Measurements from ENCODE around the gene ZNF630. TPM values are rescaled to one million over a fixed set of nuclear protein-coding genes. Genes with fewer than 3 reads are reported as not detected.
"Not testable (repeated sequence)": the region's sequence is repeated elsewhere in the genome, so short reads cannot be mapped to it uniquely, and the experiment has no call there.

ZNF630 gene
- total RNA-seq = 1.5 and 2.2 TPM in 2 replicates
- polyA plus RNA-seq (2012) = 1.6 TPM

DNA sequence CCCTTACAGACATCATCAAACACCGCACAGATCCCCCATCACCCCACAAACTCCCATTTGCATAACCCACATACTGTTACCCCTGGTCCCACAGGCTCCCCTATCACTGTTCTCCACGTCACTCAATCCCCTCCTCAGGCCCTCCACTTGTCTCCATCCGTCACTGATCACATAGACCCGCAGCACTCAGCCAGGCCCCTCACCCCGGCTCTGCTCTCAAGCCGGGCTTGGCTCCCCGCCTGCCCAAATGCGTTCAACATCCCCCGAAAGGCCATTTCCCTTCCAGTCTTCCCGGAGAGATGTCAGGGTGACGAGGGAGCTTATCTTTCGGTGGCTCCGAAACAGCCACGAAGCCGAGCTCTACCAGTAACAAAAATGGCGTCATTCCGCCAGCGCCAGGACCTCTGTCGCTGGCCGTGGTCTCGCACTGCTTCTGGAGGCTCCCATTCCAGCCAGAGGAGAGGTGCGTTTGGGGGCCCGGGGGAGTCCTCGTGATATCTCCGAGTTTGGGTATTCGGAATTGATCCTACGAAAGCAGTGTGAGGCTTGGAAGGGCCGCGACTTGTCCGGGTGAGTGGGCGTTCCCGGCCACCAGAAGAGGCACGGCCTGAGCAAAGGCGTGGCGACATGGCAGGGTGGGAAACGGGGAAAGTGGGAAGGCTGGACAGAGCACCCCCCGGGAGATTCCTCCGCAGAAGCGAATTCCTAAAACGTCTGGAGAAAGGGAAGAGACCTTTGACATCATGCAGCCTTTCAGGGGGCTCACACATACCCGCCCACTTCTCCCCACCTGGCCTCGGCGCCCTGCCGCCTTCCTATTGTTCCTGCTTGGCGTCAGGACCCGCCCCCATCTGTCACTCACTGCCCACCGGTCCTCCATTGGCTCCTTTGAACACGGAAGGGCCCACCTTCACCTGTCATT, at the start of gene ZNF630:
Gene ZNF630 (minus strand): TSS at position 577 of the 922 bp plus-strand sequence. CDS start 4,754 bp downstream, outside the sequence.
- peak; percentile 59 for DNase-seq (ENCODE audit: low read depth)

DNA sequence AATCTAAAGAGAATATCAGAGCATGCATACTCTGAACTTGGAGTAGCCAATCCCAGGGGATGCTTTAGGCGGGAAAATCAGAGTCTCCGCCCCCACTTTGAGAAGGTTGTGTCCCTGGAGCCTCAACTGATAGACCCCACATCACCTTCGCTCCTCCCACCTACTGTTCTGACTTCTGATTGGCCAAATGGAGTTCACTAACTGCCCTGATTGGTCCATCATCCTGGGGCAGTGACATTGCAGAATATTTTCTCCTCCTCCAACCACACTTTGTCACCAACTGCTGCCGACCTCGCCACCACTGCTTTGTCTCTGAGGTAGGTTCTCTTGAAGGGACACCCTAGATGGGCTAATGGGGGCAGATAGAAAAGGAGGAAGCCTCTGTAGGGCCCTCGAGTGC, 36.3 kb upstream of the ZNF630 start:
- DNase-seq (ENCODE audit: low read depth) = no peak

DNA sequence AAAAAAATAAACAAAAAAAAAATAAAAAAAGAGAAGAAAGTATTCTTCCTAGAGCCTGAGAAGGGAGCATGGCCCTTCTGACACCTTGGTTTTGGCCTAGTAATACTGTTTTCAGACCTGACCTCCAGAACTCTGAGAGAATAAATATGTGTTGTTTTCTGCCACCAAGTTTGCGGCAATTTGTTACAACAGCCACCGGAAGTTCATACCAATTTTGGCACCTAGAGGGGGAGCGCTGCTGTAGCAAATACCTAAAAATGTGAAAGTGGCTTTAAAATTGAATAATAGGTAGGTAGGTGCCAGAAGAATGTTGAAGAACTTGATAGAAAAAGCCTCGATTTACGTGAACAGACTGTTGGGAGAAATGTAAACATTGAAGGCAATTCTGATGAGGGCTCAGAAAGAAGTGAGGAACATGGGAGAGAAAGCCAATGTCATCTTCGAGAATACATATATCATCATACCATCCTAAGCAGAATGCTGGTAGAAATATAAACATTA, 31.5 kb upstream of the ZNF630 start:
- no peak for DNase-seq (ENCODE audit: low read depth)

DNA sequence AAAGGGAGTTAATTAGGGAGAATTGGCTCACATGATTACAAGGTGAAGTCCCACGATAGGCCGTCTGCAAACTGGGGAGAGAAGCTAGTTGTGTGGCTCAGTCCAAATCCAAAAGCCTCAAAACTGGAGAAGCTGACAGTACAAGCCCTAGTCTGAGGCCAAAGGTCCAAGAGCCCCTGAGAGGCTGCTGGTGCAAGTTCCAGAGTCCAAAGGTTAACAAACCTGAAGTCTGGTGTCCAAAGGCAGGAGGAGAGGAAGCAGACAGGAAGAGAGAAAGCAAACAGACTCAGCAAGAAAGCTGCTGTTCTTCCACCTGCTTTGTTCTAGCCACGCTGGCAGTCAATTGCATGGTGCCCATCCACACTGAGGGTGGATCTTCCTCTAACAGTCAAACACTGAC, 30.0 kb upstream of the ZNF630 start:
- no peak for DNase-seq (ENCODE audit: low read depth)

DNA sequence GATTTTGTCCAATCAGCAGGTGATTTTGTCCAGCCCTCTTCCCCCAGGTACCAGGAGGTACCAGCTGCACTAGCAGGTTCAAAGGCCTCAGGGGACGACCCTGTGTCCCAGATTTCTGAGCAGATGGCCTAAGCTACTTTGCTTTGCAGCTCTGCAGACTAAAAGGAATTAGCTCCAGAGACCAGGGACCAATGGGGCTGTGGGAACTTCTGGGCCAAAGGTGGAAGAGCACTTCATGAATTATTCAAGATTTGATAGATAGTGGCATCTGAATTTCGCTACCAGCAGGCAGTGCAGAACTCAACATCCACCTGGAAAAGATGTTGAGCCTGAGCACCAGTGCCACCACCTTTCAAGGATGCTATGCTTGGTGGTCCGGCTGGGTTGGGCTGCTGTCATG, 21.1 kb upstream of the ZNF630 start:
- not testable (repeated sequence) for DNase-seq (ENCODE audit: low read depth)

DNA sequence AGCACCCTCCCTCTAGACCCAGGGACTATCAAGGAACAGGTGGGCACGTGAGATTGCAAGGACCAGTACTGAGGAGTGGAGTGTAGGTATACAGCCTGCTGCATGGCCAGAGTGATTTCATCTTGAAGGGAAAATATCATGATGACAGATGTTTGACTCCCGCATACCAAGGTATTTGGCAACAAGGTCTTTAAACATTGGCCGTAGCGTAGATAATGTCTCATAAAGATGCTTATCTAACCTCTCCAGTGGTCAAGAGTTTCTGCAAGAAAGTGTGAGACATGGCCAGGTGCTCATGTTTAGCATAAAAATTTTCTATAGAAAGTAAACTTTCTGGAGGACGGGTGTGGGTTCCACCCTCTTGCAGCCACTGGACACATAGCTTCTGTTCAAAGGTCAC, 18.7 kb upstream of the ZNF630 start:
- DNase-seq (ENCODE audit: low read depth) = no peak

DNA sequence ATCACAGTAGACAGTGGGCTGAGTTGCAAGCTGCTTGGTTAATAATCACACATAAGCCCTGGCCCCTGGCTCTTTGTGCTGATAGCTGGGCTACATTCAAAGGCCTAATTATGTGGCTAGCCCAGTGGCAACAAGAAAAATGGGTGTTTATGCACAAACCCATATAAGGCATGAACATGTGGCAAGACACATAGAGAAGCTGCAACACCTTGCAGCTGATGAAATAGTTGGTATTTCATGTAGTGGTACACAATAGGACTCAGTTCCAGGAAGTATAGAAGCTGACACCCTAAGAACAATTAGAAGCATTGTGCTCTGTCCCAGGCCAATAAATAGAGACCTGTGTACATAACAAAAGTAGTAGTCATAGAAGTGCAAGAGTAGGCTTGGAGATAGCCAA, 14.6 kb upstream of the ZNF630 start:
- no peak for DNase-seq (ENCODE audit: low read depth)

DNA sequence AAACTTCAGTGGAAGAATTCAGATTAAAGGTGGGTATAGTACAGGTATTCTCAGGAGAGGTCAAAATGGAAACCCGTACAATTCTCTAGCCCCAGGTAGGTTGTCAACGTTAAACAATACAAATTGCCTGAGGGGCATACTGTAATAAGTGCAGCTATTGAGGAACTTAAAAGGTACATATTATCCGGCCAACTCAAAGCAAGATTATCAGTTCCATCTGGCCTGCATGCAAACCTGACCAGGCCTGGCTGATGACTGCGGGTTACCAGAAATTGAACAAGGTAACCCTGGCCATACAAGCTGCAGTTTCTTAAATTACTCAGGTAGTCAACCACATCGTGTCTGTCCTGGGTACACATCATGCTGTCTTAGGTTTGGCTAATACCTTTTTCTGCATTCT, 12.3 kb upstream of the ZNF630 start:
- no peak for DNase-seq (ENCODE audit: low read depth)

DNA sequence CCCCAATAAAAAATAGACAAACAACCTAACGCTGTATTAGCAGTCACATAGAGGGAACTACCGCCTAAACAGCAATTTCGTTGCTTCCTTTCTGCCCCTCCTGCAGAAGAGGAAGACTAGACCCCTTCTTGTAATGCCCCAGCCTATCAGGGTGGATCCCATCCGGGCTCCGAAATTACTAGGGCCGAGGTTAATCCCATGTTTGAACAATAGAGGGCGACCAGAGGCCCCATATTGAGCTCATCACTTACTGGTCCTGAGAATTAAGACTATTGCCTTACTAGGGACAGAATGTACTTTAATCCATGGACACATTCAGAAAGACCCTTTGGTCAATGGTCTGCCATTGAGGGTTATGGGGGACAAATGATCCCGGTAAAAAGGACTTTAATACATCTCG, 11.8 kb upstream of the ZNF630 start:
- peak; percentile 49 for DNase-seq (ENCODE audit: low read depth)

DNA sequence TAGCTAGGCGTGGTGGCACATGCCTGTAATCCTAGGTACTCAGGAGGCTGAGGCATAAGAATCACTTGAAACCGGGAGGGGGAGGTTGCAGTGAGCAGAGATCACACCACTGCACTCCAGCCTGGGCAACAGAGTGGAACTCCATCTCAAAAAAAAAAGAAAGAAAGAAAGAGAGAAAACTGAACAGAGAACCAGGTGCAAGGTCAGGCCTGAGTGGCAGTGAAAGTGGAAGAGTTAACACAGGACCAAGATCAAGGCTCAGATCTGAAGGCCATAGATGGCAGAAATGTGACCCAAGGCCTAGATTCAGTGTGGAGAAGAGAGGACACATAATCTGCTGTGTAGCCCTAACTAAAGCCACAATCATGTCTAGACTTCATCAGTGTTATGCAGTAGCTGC, 4.9 kb upstream of the ZNF630 start:
- DNase-seq (ENCODE audit: low read depth) = no peak

DNA sequence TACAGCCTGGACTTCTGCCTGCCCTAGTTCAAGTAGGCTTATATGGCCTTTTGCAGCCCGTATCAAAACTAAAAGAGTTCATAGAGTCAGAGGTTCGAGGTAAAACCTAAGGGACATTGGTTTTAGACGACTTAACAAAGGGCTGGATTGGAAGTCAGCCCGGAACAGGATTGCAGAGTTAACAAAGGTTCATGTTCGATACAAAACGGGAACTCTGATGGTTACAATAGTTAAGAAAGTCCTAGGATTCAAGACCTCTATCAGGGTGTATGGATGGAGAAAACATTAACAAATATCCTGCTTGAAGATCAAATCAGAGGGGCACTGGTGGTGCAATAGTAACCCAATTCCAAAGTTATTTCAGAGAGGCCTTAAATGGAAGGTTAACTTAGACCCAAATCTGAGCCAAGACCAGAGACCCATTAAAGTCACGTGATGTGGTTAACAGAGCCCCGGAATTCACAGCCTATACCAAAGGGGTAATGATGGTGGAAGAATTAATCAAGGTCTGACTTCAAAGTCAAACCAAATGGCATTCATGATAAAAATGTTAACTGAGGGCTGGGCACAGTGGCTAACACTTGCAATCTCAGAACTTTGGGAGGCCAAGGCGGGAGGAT, 656 bp upstream of the ZNF630 start:
- no peak for DNase-seq (ENCODE audit: low read depth)

DNA sequence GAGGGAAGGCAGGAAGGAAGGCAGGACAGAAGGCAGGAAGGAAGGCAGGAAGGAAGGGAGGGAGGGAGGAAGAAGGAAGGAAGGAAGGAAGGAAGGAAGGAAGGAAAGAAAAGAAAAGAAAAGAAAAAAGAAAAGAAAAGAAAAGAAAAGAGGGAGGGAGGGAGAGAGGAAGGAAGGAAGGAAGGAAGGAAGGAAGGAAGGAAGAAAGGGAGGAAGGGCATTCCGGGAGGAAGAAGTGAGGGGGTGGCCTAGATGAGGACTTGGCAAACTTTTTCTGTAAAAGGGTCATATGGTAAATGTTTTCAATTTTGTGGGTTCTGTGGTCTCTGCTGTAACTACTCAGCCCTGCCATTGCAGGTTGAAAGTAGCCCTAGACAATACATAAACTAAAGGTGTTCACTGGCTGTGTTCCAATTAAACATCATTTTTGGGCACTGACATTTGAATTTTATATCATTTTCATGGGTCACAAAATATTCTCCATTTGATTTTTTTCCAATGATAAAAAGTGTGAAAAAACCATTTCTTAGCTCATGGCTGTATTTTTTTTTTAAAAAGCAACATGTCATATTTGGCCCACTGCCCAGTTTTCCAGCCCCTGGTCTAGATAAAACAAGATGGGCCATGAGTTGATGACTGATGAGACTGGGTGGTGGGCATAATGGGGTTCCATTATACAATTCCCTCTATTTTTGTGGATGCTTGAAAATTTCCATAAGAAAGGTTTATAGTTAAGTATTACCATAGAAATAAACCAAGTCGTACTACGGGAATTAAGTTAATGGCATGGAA, 3.1 kb downstream of the ZNF630 start:
- DNase-seq (ENCODE audit: low read depth) = no peak

DNA sequence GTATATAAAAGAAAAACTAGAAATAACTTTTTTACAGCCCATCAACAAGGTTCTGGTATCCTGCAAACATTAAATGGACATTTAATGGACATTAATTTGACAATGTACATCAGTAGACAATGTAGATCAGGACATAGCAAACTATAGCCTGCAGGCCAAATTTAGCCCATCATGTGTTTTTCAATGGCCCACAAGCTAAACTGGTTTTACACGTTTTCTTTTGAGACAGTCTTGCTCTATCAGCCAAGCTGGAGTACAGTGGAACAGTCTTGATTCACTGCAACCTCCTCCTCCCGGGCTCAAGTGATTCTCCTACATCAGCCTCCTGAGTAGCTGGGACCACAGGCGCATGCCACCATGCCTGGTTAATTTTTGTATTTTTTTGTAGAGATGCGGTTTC, 7.2 kb downstream of the ZNF630 start:
- no peak for DNase-seq (ENCODE audit: low read depth)

DNA sequence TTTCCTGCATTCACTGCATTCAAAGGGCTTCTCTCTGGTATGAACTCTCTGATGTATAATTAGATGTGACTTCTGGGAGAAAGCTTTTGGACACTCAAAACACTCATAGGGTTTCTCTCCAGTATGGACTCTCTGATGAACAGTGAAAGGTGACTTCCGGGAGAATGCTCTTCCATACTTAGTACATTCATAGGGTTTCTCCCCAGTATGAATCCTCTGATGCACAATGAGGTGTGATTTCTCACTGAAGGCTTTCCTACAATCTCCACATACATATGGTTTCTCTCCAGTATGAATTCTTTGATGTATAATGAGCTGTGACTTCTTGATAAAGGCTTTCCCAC, 12.2 kb downstream of the ZNF630 start:
- no peak for DNase-seq (ENCODE audit: low read depth)

DNA sequence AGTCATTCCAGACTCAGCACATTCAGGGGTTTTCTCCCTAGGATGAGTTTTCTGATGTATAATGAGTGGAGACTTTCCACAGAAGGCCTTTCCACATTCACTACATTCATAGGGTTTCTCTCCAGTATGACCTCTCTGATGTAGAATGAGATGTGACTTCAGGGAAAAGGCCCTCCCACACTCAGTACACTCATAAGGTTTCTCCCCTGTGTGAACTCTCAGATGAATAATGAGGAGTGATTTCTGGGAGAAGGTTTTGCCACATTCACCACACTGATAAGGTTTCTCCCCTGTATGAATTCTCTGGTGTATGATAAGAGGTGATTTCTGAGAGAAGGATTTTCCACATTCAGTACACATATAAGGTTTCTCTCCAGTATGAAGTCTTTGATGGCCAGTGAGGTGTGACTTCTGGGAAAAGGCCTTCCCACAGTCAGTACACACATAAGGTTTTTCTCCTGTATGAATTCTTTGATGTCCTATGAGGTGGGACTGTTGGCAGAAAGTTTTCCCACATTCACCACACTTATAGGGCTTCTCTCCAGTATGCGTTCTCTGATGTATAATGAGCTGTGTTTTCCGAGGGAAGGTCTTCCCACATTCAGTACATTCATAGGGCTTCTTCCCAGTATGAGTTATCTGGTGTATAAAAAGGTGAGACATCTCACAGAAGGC, 12.7 kb downstream of the ZNF630 start:
- no peak for DNase-seq (ENCODE audit: low read depth)

DNA sequence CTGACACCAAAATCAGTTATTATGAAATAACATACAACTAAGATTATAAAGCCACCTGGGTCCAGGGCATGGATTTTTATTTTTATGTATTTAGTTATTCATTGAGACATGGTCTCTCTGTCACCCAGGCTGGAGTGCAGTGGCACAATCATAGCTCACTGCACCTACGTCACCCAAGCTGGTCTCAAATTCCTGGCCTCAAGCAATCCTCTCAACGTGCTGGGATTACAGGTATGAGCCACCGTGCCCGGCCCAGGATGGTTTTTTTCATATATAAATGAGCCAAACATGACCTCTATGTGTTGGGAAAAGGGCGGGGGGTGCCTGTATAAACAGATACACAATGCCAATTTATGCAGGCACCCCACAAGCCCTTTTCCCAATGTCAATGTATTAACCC, 24.6 kb downstream of the ZNF630 start:
- no peak for DNase-seq (ENCODE audit: low read depth)

DNA sequence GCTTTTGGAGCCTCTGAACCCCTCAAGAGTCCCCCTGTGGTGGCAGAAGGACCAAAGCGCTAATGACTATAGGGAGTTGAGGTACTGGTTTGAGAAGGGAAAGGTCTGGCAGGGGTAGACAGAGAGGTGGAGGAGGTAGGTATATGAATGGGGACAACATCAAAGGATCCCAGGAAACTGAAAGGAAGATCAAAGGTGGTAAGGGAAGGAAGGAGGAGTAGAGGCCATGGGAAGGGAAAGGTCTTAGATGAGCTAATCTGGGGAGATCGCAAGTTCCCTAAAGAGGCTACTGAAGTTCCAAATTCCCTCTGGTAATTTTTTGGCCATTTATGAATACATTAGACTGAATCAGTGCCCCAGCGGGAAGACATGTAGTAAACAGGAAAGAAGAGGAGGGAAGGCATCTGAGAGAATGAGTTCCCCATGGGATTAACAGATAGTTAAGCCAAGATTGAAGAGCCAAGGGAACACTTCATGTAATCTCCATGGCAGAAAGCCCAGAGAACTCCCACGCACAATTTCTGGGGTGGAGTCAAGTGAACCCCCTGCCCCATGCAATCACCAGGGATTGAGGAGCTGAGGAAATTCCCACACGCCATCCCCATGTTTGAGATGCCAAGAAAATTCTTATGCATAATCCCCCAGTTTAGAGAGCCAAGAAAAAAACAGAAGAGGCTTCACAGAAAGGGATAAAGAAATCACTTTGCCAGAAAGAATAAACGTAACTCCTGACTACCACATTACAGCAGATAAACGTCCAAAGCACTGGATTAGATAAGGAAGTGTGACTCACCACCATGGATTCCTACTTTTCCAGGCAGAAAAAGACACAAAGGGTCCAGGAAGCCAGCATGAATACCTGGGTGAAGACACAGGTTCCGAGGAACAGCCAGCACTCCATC, 25.8 kb downstream of the ZNF630 start:
- DNase-seq (ENCODE audit: low read depth) = peak; percentile 67

DNA sequence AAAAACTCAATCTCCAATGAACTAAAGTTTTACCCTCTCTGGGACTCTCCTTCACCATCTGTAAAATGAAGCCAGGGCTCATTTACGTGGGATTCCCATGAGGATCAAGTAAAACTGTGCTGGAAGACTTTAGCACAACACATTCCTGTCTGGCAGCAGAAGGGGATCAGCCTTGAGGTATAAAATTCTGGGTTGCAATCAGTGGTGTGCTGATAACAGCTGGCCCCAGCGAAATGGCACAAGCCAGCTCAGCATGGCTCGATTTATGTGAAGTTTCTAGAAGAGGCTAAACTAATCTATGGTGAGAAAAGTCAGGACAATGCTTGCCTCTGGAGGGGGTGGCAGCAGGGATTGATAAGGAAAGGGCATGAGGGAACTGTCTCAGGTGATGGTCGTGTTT, 28.4 kb downstream of the ZNF630 start:
- DNase-seq (ENCODE audit: low read depth) = no peak

DNA sequence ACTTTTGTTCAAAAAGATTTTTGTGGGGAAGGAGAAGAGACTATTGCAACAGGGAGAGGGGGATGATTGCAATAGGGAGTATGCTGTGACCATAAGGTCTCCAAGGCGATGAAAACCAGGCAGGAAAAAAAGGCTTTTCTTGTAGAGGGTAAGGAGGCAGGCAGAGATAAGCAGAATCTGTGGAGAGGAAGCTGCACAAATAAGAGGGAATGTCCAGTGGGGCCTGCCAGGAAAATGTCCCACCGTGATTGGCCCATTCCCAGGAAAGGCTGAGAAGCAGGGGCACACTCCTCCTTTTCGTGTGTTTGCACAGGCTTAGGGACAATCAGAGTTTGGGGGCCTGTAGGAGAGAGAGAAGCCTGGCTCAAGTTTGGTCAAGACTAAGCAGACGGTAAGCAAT, 35.5 kb downstream of the ZNF630 start:
- DNase-seq (ENCODE audit: low read depth) = no peak

DNA sequence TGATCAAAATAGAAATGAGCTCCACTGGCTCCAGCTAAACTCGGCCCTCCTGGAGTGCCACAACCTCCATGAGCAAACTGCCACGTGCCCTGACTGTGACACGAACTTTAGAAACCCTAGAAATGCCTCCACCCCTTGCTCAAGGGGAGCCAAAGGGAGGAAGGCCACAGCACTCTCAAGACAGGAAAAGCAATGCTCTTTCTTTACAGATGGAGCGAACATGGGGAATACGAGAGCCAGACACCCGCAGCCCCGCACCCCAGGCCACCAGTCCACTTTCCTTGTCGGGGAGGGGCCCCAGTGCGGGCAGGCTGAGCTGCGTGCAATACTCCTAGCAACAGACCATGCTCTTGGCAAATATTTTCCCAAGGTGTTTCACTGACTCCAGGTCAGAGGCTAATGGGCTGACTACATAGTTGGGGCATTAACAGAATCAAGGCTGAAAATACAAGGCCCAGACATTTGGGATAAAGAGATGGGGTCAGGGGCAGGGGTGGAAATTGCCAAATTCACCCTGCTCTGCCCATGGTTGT, 40.7 kb downstream of the ZNF630 start:
- DNase-seq (ENCODE audit: low read depth) = not testable (repeated sequence)

Measured in myocyte (in vitro differentiated cells).